Urinary bladder (tissue), 4 donors: Measurements from ENCODE around the gene TCF12. TPM values are rescaled to one million over a fixed set of nuclear protein-coding genes. Genes with fewer than 3 reads are reported as not detected.

Experiments used
- DNase-seq: peaks from one replicate; pipeline ENCODE4 v3.0.0-alpha.2; 2015; ENCODE audit errors: extremely low spot score
- H3K27ac ChIP-seq: one replicate; pipeline ENCODE4 v1.5.1; 2013; ENCODE audit warnings: low read depth, mild to moderate bottlenecking, moderate library complexity
- H3K36me3 ChIP-seq: one replicate; pipeline ENCODE4 v1.6.1; 2013; ENCODE audit warnings: mild to moderate bottlenecking, moderate library complexity; ENCODE audit not compliant: insufficient read depth
- H3K4me1 ChIP-seq: one replicate; pipeline ENCODE4 v1.6.1; 2013; ENCODE audit warnings: mild to moderate bottlenecking, moderate library complexity; ENCODE audit not compliant: insufficient read depth
- H3K4me3 ChIP-seq: one replicate; pipeline ENCODE4 v1.5.1; 2013; ENCODE audit warnings: low read depth, low read length
- WGBS: extraction: QIAGEN DNeasy Blood & Tissue Kit; methylation state at CpG from one replicate; pipeline ENCODE4 v1.1.7; 2013; 5-methylcytosine and 5-hydroxymethylcytosine counted together
- polyA plus RNA-seq: library from polyadenylated mRNA; stranded (reverse); fragments of 200-250 nt; gene quantifications from one replicate; pipeline ENCODE4 v1.2.3, GENCODE V29; 2013
- total RNA-seq: library from RNA; depleted of rRNA; stranded (reverse); fragments of >200 nt; gene quantifications from one replicate; pipeline ENCODE4 v1.2.3, GENCODE V29; 2014
- donor health status: healthy with polysubstance abuse.
- donor health status: healthy.

TCF12 gene
- total and polyA plus RNA-seq, 2 donors: 55.0 to 241 TPM

DNA sequence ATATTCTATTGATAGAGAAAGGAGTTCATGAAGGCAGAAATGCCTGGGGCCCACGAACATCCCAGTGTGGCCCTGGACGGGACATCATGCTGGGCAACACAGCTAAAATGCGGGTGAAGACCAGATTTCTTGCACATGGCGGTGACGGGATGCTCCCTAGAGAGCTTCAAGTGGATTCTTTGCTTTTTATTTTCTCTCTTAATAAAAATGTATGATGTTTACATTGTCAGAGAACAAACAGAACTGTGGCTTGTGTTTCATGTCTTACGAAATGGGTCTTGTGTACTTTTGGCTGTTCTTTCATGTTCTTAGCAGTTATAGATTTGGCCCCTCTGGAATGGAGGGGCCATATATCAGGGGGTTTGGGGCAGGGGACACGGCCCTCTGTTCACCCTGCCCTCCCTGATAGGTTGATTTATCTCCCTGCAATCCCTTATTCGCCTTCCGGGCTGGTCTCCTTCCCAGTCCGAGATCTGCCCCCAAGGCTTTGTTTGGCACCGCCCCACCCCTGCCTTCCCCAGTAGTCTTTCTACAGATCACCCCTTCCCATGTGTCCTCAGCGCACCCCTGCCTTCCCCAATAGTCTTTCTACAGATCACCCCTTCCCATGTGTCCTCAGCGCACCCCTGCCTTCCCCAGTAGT, 389.2 kb downstream of the TCF12 start:
- no peaks in the 10 kb centered on the region for H3K36me3 ChIP-seq
- H3K4me3 ChIP-seq: no peak overlapping the region
- WGBS: 71% methylated on average over 13 of the region's 13 CpGs
- H3K27ac ChIP-seq: no peak overlapping the region
- peaks cover 2% of the 10 kb centered on the region for H3K4me1 ChIP-seq
- DNase-seq: peak; percentile 41

DNA sequence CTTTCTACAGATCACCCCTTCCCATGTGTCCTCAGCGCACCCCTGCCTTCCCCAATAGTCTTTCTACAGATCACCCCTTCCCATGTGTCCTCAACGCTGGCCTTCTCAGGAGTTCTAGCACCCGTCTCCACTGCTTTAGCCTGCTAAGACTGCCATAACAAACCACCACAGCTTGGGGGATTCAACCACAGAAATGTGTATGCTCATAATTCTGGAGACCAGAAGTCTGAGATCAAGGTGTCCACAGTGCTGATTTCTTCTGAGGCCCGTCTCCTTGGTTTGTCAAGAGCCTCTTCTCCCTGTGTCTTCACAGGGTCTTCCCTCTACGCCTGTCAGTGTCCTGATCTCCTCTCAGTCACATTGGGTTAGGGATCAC, 389.7 kb downstream of the TCF12 start:
- Histone ChIP-seq H3K36me3 (no peaks in the 10 kb centered on the region), H3K4me3 (no peak overlapping the region), H3K4me1 (peaks cover 2% of the 10 kb centered on the region), H3K27ac (no peak overlapping the region)
- DNase-seq: no peak
- WGBS: 92% methylated on average over 5 of the region's 5 CpGs

DNA sequence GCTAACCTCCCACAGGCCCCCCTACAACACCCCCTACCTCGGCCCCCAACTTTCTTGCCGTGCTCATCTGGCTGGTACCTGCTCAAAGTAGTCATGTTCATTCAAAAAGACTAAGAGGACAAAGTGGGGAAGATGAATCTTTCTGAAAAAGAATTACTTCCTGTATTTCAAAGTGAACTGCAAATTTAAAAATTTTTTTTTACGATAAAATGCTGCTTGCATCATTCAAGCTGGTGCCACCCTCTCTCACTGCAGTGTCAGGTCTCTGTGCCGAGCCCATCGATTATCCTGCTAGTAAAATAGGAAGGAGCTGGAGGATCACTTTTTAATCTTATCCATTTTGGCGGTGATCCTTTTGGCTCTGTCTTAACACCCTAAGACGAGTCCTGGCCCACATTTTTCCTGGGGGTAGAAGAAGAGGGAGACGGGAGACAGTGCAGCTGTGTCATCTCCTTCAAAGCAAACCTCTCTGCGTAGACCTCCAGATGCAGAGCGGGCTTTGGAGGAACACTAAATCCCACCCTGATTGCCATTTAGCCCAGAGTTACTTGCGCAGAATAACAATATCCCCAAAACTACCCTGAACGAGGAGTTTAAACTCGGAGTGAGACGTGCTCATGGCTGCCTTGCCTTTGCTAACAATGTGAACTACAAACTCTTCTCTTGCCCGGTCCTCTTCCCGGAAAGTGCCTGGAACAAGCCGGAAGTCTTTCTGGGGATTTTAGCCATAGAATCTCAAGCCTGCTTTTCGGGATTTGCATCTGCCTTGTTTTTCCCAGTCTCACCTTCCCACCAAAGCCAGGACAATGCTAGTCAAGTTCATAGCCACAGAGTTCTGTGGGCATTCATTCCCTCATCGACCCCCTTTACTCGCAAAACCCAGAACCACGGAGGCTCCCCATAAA, 391.7 kb downstream of the TCF12 start:
- no peaks in the 10 kb centered on the region for H3K36me3 ChIP-seq
- no peak for DNase-seq
- H3K4me3 ChIP-seq: no peak overlapping the region
- H3K4me1 ChIP-seq: peaks cover 2% of the 10 kb centered on the region
- peak overlapping the region; percentile 67 for H3K27ac ChIP-seq
- WGBS: 57% methylated on average over 21 of the region's 21 CpGs

DNA sequence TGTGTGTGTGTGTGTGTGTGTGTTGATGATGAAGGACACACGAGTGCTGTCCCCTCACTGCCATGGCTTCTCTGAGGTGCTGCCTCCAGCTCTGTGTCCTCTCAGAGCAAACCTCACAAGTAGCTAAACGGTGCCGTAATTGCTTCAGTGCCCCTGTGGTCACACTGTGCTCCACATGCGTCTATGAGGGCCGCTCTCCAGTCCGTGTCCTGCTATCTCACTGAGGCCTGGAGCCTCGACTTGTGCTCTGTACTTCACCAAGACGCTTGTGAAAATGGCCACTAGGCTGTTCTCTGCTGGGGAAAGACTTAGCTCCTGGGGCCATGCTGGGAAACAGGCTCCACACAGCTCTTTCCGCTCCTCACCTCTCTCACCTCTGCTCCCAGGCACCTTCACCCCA, 392.4 kb downstream of the TCF12 start:
- WGBS: 95% methylated on average over 9 of the region's 9 CpGs
- peaks cover 2% of the 10 kb centered on the region for H3K4me1 ChIP-seq
- DNase-seq: no peak

GRCh38 chr15:57312006-57312317, 393.5 kb downstream of the TCF12 start:
- no peak for DNase-seq
- Histone ChIP-seq H3K4me3 (no peak overlapping the region), H3K27ac (no peak overlapping the region), H3K4me1 (peaks cover 2% of the 10 kb centered on the region), H3K36me3 (no peaks in the 10 kb centered on the region)
- 58% methylated on average over 6 of the region's 6 CpGs for whole genome bisulfite sequencing

More for the DNA sequence above, 392.4 kb downstream of the TCF12 start:
- Histone ChIP-seq H3K4me3 (no peak overlapping the region), H3K27ac (no peak overlapping the region), H3K36me3 (no peaks in the 10 kb centered on the region)

- H3K27ac ChIP-seq: no peak overlapping the region
- DNase-seq: no peak
- WGBS: 57% methylated on average over 15 of the region's 15 CpGs
- H3K36me3 ChIP-seq: no peaks in the 10 kb centered on the region
- no peak overlapping the region for H3K4me3 ChIP-seq
- no peaks in the 10 kb centered on the region for H3K4me1 ChIP-seq
These were observed 394.1 kb downstream of the TCF12 start for GRCh38 chr15:57312318-57313133.

- WGBS: 76% methylated on average over 7 of the region's 7 CpGs
- no peak overlapping the region for H3K4me3 ChIP-seq
- no peak overlapping the region for H3K27ac ChIP-seq
- H3K4me1 ChIP-seq: no peaks in the 10 kb centered on the region
- H3K36me3 ChIP-seq: no peaks in the 10 kb centered on the region
- DNase-seq: no peak
These were observed 394.7 kb downstream of the TCF12 start for GRCh38 chr15:57313134-57313483.

- no peak for DNase-seq
- Histone ChIP-seq H3K27ac (no peak overlapping the region), H3K4me1 (no peaks in the 10 kb centered on the region), H3K36me3 (no peaks in the 10 kb centered on the region), H3K4me3 (no peak overlapping the region)
- WGBS: 82% methylated on average over 3 of the region's 3 CpGs
These were observed 395.8 kb downstream of the TCF12 start for GRCh38 chr15:57314221-57314620.

DNA sequence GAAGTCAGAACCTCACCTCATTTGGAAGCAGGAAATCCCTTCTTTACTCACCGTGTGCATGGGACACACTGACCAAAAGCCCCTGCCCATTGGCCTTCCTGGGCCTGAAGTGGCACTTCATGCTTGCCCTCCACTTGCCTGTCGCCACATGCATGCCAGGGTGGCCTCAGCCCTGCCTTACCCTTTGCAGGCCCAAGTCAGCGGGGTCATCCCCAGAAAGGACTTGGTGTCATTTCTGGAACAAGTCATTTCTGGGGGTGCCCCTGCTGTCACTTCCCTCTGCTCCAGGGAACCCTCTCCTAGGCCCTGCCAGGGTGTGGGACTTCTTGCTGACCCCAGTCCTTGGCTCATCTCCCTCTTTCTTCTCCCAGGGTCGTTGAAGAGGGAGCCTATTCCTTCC, 398.0 kb downstream of the TCF12 start:
- DNase-seq: no peak
- no peaks in the 10 kb centered on the region for H3K4me1 ChIP-seq
- 73% methylated on average over 4 of the region's 4 CpGs for WGBS
- H3K36me3 ChIP-seq: no peaks in the 10 kb centered on the region
- H3K4me3 ChIP-seq: no peak overlapping the region
- no peak overlapping the region for H3K27ac ChIP-seq

DNA sequence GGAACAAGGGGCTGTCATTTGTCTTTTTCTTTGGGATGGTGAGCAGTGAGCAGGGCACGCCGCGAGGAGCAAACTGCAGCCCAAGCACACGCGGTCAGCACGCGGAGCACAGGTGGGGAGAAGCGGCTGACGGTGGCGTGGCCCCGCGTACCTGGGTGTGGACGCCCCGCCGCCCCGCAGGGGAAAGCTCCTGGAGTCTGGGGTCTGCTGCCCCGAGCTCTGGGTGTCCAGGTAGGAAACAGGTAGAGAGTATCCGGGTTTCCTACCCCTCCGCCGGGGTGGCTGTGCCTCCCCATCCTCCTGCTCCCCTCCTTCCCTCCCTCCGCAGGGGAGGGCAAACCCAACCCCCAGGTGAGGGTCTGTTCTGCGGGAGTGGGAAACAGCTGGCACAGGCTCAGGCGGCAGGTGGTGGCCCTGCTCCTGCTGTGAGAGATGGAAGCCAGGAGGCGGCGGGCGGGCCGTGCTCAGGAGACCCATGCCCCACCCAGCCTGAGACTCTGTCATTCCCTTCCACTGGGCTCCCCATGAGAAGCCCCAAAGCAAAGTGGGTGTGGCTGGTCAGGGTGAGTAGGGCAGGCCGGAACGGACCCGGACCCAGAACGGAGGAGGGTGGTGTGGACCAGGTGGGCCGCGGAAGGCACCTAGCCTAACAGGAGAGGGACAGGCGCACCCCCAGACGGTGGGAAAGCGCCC, 400.9 kb downstream of the TCF12 start:
- Histone ChIP-seq H3K27ac (no peak overlapping the region), H3K4me1 (no peaks in the 10 kb centered on the region), H3K36me3 (no peaks in the 10 kb centered on the region), H3K4me3 (no peak overlapping the region)
- no peak for DNase-seq
- WGBS: 95% methylated on average over 36 of the region's 36 CpGs

DNA sequence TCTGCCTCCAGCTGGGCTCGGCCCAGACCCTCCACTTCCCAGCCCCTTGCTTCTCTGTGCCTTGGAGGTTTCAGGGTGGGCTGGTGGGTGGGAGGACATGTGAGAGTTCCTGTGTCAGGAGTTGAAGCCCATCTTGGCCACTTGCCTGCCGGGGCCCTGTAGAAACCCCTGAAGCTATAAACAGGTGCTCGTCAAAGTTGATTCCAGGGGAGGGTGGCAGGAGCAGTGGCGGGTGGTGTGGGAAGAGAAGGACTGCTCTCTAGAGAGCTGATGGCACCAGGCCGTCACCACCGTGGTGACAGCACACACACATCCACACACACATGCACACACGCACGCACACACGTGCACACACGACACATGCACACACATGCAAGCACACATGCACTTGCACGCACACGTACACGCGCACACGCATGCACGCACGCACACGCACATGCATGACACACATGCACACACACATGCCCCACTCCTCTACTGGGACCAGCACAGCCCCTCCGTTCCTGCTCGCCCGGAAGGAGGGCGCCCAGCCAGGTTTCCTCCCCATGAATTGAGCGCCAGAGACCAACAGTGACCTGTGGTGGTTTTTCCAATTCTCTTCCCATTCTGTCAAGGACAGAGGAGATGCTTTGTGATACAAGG, 401.6 kb downstream of the TCF12 start:
- Histone ChIP-seq H3K4me1 (no peaks in the 10 kb centered on the region), H3K27ac (no peak overlapping the region), H3K4me3 (no peak overlapping the region), H3K36me3 (no peaks in the 10 kb centered on the region)
- WGBS: 93% methylated on average over 23 of the region's 23 CpGs
- DNase-seq: no peak

DNA sequence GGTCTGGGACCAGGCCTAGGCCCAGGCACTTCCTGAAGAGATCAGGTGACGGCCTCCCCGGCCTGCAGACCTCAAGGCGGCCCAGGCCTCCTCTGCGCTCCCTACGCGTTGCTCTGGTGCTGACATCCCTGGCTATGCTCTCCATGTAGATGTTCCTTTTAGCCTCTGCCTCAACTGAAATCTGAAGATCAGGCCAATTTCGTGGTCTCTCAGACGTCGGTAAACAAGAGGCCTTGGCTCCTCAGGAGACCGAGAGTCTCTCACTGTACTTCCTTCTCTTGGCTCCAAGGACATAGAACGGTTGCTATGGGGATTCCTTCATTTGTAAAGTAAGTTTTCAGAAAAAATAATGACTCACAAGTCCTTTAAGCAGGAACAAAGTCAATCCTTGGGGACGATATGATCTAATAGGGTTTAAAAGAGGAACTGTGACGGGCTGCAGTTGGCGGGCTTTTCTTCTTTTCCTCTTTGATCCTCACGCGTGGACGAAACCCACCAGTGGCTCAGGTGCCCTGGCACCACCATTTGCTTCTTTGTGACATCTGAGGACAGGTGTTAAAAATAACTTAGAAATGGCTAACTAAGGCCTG, 402.3 kb downstream of the TCF12 start:
- WGBS: 67% methylated on average over 17 of the region's 17 CpGs
- Histone ChIP-seq H3K27ac (no peak overlapping the region), H3K4me3 (no peak overlapping the region), H3K4me1 (no peaks in the 10 kb centered on the region), H3K36me3 (no peaks in the 10 kb centered on the region)
- DNase-seq: no peak

GRCh38 chr15:57321485-57321884, 403.0 kb downstream of the TCF12 start:
- WGBS: 98% methylated on average over 3 of the region's 3 CpGs
- H3K36me3 ChIP-seq: no peaks in the 10 kb centered on the region
- no peak for DNase-seq

More at GRCh38 chr15:57321485-57321884, 403.0 kb downstream of the TCF12 start:
- H3K27ac ChIP-seq: no peak overlapping the region
- no peaks in the 10 kb centered on the region for H3K4me1 ChIP-seq
- no peak overlapping the region for H3K4me3 ChIP-seq
